HL-60 (cell line): ENCODE measurements around the gene RUSC1.

Experiments
- CTCF ChIP-seq: IDR thresholded peaks from one replicate; pipeline ENCODE4 v1.5.1; 2011; ENCODE audit warnings: low read length, control low read depth, inconsistent platforms; ENCODE audit not compliant: insufficient read depth
- GABPA ChIP-seq: IDR thresholded peaks from 2 replicates; pipeline ENCODE4 v1.6.1; 2012; ENCODE audit warnings: low read depth

GRCh38 chr1:155326020-155326526 lies 5.4 kb downstream of the RUSC1 start:
- TF ChIP-seq CTCF (no peak), GABPA (no peak)
